Activated naive CD4-positive, alpha-beta T cell treated with anti-CD3 and anti-CD28 coated beads for 36 hours (primary cell): ENCODE measurements around the gene HOTAIR. TPM values are rescaled to one million over a fixed set of nuclear protein-coding genes. Genes with fewer than 3 reads are reported as not detected.

ENCODE experiments used
- CTCF ChIA-PET: fragments of 350-600 bp; sonication (Branson Sonifier 250); formaldehyde crosslinking; loops from one replicate; lab custom pipeline; 2021; ENCODE audit warnings: antibody characterized with exemption; lab: Charles Lee
- DNase-seq: peaks from one replicate; pipeline ENCODE4 v3.0.0-alpha.2; 2020
- H3K27ac Mint-ChIP-seq: one replicate; pipeline ENCODE4 v1.8.0; 2021; ENCODE audit warnings: mild to moderate bottlenecking, mixed read lengths
- H3K27me3 Mint-ChIP-seq: one replicate; pipeline ENCODE4 v1.8.0; 2021; ENCODE audit warnings: low read depth, mixed read lengths
- H3K36me3 Mint-ChIP-seq: one replicate; pipeline ENCODE4 v1.8.0; 2021; ENCODE audit warnings: low read depth, mixed read lengths
- H3K4me1 Mint-ChIP-seq: one replicate; pipeline ENCODE4 v1.8.0; 2021; ENCODE audit warnings: low read depth, mixed read lengths
- H3K4me3 Mint-ChIP-seq: one replicate; pipeline ENCODE4 v1.8.0; 2021; ENCODE audit warnings: mild to moderate bottlenecking, moderate library complexity, mixed read lengths
- H3K9me3 Mint-ChIP-seq: one replicate; pipeline ENCODE4 v1.8.0; 2021; ENCODE audit warnings: mixed read lengths
- intact Hi-C: fragments of 100-400 bp; cut with micrococcal nuclease; formaldehyde crosslinking; loops from one replicate; pipeline ENCODE4 v1.15.1; 2023
- total RNA-seq, 2 experiments: library from RNA; stranded (reverse); gene quantifications; one replicate each; pipeline ENCODE4 v1.2.3, GENCODE V29; 2021

The HOTAIR gene
- total RNA-seq, 2 experiments from 2014 or later: not detected

DNA sequence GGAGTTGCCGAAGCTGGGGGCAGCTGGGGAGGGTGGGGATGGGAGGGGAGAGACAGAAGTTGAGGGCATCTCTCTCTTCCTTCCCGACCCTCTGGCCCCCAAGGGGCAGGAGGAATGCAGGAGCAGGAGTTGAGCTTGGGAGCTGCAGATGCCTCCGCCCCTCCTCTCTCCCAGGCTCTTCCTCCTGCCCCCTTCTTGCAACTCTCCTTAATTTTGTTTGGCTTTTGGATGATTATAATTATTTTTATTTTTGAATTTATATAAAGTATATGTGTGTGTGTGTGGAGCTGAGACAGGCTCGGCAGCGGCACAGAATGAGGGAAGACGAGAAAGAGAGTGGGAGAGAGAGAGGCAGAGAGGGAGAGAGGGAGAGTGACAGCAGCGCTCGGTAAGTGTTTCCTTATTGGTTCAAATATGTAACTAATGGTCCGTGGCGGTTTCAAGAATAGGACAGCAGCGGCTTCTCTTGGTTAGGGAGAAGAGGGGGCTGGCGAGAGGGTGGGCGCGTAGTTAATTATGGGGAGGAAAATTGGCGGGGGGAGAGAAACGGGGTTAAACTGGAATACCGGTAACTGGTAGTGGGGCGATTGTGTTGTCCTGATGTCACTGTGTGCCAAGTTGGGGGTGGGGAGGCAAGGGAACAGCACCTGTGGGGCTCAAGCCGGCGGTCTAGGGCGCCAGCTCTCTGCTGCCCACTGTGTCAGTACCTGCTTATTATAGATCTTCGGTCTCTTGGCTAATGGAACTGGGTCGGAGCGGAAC lies 42.5 kb upstream of the HOTAIR start:
- intact Hi-C loops: loop anchor here (1.0 to 5.0 kb wide), 2 partner anchors 8 to 350 kb away; no protein-coding TSS in a partner anchor
- CTCF ChIA-PET: interaction anchor here (0.6 to 2.4 kb wide), 13 partner anchors 8 to 198 kb away, joined by 3 to 12 read pairs (median 4); partner anchors contain the start of genes HOXC10, HOXC5 and HOXC8
- peaks cover 26% of the 10 kb centered on the region for H3K4me1 Mint-ChIP-seq
- no peaks in the 10 kb centered on the region for H3K36me3 Mint-ChIP-seq
- DNase-seq: peak; percentile 19
- H3K4me3 Mint-ChIP-seq: peak overlapping the region; percentile 76
- H3K27me3 Mint-ChIP-seq: peaks cover 77% of the 10 kb centered on the region
- H3K27ac Mint-ChIP-seq: no peak overlapping the region
- H3K9me3 Mint-ChIP-seq: no peaks in the 10 kb centered on the region

DNA sequence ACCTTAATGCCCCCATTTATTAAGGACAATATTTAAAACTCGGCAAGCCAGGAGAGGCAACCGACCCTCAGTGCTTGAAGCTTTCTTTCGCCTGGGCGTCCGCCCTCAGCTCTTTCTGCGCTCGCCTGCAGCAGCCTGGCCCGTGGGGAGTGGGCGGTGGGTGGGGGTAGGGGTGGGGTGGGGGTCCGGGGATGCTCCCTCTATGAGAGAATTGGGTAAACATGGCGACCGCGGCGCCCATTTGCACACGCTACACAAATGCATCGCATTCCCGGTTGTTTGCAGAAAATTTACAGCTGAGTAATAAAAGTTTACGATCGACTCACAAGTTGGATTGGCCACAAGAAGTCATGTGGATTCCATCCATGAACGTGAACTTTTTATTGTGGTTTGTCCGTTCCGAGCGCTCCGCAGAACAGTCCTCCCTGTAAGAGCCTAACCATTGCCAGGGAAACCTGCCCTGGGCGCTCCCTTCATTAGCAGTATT lies 41.8 kb upstream of the HOTAIR start:
- no peaks in the 10 kb centered on the region for H3K36me3 Mint-ChIP-seq
- CTCF ChIA-PET: interaction anchor here (0.6 to 2.4 kb wide), 6 partner anchors 11 to 199 kb away, joined by 3 to 12 read pairs (median 5); partner anchors contain the start of gene HOXC5
- H3K27ac Mint-ChIP-seq: no peak overlapping the region
- intact Hi-C loops: loop anchor here (5.0 kb wide), 1 partner anchor 351 kb away; no protein-coding TSS in a partner anchor
- H3K4me3 Mint-ChIP-seq: no peak overlapping the region
- no peak for DNase-seq
- peaks cover 24% of the 10 kb centered on the region for H3K4me1 Mint-ChIP-seq
- no peaks in the 10 kb centered on the region for H3K9me3 Mint-ChIP-seq
- H3K27me3 Mint-ChIP-seq: peaks cover 75% of the 10 kb centered on the region

DNA sequence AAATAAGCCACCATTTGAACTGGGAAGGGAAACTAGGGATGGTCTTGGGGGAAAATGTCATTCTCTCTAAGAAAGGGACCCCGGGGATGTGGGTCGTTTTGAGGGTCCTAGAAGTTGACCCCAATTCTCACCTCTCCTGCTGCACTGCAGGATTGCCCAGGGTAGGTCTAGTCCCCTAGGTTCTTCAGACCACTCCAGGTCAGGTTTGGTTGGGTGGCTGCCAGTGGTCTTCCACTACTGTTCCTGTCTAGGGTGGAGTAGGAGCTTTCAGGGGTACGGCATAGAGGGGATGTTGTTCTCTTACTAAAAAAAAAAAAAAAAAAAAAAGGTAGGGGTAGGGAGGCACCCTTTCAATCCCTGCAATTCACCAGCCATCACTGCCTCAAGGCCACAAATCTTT lies 41.3 kb upstream of the HOTAIR start:
- Mint-ChIP-seq H3K27ac (no peak overlapping the region), H3K4me1 (peaks cover 27% of the 10 kb centered on the region), H3K9me3 (no peaks in the 10 kb centered on the region), H3K4me3 (no peak overlapping the region), H3K27me3 (peaks cover 76% of the 10 kb centered on the region), H3K36me3 (no peaks in the 10 kb centered on the region)
- intact Hi-C loops: loop anchor here (5.0 kb wide), 1 partner anchor 351 kb away; no protein-coding TSS in a partner anchor
- CTCF ChIA-PET: interaction anchor here (0.6 to 2.4 kb wide), 6 partner anchors 11 to 199 kb away, joined by 3 to 12 read pairs (median 5); partner anchors contain the start of gene HOXC5
- no peak for DNase-seq

DNA sequence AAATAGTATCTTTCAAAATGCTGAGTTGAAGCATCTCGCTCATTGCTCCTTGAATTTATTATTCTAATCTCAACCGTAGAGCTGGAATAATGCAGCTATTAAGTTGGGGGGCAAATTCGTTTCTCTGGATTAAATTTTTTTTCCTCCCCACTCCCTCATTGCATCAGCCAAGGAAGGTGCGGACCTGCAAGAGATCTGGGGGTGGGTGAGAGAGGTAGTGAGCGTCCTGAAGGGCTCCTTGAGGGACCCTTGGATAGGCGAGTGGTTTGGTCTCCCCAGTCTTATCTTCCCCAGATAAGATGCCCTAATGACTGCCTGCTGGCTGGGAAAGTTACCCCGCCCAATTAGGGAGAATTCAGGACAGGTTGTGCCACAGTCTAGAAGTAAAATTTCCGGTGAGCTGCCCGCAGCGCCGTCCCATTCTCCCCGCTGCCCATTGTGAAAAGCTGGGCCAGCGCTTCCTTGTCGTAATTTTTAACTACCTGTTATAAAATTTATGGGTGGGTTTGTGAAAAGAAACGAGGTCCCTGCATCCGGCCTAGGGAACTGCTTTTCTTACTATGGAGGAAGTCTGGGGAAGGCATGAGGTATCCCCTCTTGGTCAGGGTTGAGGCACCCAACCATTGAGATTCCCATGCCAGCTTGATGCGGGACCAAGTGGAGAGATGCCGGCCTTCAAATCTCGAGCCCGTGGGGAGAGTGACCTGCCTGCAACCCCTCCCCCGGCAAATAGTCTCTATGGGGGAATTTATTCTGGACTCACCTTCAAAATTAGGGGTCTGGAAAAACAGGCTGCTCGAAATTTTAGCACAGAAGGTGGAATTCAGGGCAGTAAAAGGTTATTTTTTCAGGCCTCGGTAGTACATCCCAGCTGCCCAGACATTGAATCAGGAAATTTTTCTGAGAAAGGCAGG lies 40.5 kb upstream of the HOTAIR start:
- H3K27ac Mint-ChIP-seq: no peak overlapping the region
- intact Hi-C loops: loop anchor here (5.0 kb wide), 1 partner anchor 352 kb away; no protein-coding TSS in a partner anchor
- CTCF ChIA-PET: interaction anchor here (0.8 to 1.5 kb wide), 2 partner anchors 17 to 186 kb away, joined by 3 to 9 read pairs; partner anchors contain the start of gene HOXC5
- no peak overlapping the region for H3K4me3 Mint-ChIP-seq
- peaks cover 28% of the 10 kb centered on the region for H3K4me1 Mint-ChIP-seq
- DNase-seq: no peak
- no peaks in the 10 kb centered on the region for H3K9me3 Mint-ChIP-seq
- H3K27me3 Mint-ChIP-seq: peaks cover 75% of the 10 kb centered on the region
- no peaks in the 10 kb centered on the region for H3K36me3 Mint-ChIP-seq

DNA sequence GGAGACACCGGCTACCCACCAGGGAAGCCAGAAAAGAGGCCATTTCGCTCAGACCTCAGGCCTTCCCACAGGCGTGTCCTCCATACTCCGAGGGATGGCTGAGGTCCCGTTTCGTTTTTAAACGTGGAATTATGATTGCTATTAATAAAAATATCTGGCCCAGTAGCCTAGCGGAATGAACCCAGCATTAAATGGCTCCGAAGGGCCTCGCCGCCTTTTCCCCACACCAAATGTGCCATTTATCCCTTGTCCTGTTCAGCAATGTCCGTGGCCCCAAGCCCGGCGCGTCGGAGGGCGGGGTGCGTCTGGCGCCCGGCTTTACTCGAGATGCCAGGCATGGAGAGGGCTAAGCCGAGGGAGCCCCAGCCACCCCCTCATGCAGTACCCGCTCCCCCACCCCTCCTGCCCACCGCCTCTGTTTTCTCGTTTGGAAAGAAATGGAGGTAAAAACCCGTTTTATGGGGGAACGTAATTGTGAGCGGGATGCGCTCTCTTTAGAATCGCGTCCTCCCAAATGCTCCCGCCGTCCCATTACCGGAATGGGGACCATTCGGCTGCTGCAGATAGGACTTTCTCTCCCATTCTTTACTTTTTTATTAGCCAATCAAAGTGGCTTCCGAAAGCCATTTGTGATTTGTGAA lies 39.7 kb upstream of the HOTAIR start:
- Mint-ChIP-seq H3K9me3 (no peaks in the 10 kb centered on the region), H3K27me3 (peaks cover 75% of the 10 kb centered on the region), H3K4me3 (no peak overlapping the region), H3K4me1 (peaks cover 28% of the 10 kb centered on the region), H3K27ac (no peak overlapping the region), H3K36me3 (no peaks in the 10 kb centered on the region)
- no peak for DNase-seq
- intact Hi-C loops: loop anchor here (5.0 kb wide), 1 partner anchor 353 kb away; no protein-coding TSS in a partner anchor
- CTCF ChIA-PET: no interaction called here

DNA sequence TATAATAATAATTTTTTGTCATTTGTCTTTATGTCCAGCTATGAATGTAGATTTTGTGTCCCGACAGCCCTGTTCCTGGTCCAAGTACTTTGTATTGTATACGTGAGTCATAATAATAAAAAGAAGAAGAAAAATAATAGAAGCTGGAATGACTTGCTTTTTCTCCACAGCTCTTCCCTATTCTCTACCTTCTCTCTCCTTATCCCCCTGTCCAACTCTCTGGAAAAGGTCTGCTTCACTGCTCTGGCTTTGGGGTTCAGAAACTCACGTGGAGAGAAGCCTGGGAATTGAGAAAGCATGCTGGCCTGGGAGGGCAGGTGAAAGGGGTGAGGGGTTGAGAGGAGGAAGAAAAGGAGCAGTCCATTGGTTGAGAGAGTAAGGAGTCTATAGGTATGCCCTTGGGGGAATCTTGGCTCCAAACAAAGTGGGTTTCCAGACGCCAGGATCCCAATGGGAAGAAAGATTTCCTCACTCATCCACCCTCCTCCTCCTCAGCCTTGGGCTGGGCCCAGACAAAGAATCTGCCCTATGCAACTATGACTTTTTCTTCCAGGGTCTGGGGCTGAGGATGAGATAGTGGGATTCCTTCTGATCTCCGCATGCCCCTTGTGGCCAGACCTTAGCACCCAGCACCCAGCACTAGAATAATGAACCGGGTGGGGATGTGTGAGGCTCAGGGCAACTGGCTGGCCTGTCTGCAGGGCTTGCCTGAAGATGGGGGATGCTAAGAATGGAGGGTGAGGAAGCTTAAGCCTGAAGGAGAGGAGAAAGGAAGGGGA lies 38.1 kb upstream of the HOTAIR start:
- CTCF ChIA-PET: interaction anchor here (1.4 kb wide), 1 partner anchor 20 kb away, joined by 4 read pairs; the partner anchor contains the start of gene HOXC5
- DNase-seq: no peak
- Mint-ChIP-seq H3K4me3 (no peak overlapping the region), H3K27ac (no peak overlapping the region), H3K36me3 (no peaks in the 10 kb centered on the region), H3K4me1 (peaks cover 25% of the 10 kb centered on the region), H3K27me3 (peaks cover 83% of the 10 kb centered on the region), H3K9me3 (no peaks in the 10 kb centered on the region)
- intact Hi-C loops: no loop called here

DNA sequence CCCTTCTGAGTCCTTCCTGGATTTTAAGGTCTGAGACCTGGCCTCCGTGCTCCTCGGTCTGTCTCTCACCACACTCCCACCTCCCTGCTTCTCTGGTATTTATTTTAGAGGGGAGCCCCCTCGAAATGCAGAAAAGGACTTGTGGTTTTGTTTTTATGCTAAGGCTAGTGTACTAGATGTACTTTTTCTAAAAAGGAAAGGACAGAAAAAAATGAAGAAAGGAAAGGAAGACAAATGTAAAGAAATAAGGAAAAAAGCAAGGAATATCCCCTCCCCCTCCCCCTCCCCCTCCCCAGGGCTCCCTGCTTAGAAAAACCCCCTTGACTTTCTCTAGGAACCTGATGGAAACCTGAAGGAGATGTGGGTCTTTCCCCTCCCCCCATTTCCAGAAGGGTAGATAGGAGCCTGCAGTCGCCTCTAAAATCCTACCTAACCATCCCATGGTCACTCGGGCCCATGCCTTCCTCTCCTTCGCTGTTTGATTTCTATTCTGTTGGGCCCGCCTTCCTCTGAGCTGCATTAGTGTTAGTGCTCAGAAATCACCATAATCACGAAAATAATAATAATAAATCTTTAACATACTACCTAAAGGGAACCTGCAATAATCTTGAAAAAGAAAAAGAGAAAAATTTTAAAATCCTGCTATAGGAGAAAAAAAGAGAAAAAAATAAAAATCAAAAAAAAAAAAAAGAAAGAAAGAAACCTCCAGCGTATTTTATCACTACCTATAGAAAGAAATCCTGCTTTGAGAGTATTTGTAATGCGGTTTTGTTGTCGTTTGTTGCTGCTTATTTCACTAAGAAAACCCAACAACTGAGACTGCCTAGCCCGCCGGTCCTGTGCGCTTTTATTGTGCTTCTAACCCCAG lies 37.1 kb upstream of the HOTAIR start:
- Mint-ChIP-seq H3K27me3 (peaks cover 83% of the 10 kb centered on the region), H3K9me3 (no peaks in the 10 kb centered on the region), H3K27ac (no peak overlapping the region), H3K36me3 (no peaks in the 10 kb centered on the region), H3K4me1 (peaks cover 21% of the 10 kb centered on the region), H3K4me3 (no peak overlapping the region)
- no peak for DNase-seq
- intact Hi-C loops: no loop called here
- CTCF ChIA-PET: interaction anchor here (1.4 kb wide), 1 partner anchor 21 kb away, joined by 4 read pairs; the partner anchor contains the start of gene HOXC5

DNA sequence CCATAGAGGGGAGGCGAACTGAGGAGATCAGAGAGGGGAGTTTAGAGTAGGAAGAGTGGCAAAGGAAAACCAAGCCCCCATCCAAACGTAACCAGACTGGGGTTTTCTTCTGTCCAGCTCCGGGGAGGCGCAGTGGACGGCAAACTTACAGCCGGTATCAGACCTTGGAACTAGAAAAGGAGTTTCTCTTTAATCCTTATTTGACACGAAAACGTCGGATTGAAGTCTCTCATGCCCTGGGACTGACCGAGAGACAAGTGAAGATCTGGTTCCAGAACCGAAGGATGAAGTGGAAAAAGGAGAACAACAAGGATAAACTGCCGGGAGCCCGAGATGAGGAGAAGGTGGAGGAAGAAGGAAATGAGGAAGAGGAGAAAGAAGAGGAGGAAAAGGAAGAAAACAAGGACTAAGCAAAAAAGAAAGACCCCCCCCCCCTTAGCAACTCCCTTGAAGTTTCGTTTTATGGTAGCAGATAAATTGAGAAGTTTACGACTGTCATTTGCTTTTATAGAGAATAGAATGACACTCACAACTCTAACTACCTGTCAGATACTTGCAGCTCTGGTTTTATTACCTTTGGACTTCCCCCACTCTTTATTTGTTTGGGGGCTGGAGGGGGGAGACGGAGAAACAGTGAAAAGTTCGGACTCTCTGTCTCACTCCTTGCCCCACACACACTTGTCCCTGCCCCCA lies 36.4 kb upstream of the HOTAIR start:
- intact Hi-C loops: no loop called here

DNA sequence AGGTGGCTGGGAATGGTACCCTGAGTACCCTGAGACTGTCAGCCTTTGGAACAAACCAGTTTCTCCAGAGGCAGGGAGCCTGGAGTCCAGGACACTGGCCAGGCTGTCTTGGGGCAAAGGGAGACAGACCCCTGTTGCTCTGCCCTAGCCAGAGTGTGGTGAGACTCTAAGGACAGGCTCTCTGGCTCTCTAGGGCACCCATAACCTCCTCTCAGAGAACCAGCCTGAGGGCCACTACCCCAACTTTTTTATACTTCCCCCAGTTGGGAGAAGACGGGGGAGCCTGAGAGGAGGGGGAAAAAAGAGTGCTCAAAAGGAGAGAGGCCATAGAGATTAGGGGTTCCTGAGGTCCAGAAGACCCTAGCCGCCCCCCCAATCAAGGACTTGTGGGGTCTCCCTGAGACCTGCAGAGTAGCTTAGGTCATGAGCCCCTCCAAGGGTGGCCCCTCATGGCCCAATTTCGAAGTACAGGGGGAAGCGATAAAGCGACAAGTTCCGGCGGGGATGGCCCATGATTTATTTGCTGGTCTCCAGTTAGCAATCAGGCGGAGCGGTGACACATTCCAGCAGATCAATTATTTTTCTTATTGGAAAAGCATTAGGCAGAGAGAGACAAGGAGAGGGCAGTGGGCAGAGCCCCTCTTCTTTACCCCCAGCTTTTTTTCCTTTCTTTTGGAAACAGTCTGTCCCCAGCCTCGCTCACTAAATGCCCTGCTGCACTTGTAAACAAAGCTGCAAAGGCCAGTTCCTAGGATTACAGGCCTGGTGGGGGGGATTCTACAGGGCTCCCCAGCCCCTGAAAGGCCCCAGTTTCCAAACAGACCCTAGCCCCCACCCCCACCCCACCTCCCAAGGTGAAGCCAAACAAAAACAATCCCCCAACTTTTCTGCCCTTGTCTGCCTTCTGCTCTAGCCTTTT lies 35.6 kb upstream of the HOTAIR start:
- CTCF ChIA-PET: interaction anchor here (1.0 to 6.5 kb wide), 4 partner anchors 22 to 196 kb away, joined by 3 to 72 read pairs (median 23); partner anchors contain the start of genes HOXC5 and SMUG1
- no peaks in the 10 kb centered on the region for H3K9me3 Mint-ChIP-seq
- DNase-seq: no peak
- no peaks in the 10 kb centered on the region for H3K36me3 Mint-ChIP-seq
- H3K27me3 Mint-ChIP-seq: peaks cover 87% of the 10 kb centered on the region
- peaks cover 32% of the 10 kb centered on the region for H3K4me1 Mint-ChIP-seq
- intact Hi-C loops: no loop called here
- H3K4me3 Mint-ChIP-seq: no peak overlapping the region
- H3K27ac Mint-ChIP-seq: no peak overlapping the region

More for the DNA sequence above, 36.4 kb upstream of the HOTAIR start:
- H3K4me1 Mint-ChIP-seq: peaks cover 27% of the 10 kb centered on the region
- no peaks in the 10 kb centered on the region for H3K36me3 Mint-ChIP-seq
- CTCF ChIA-PET: no interaction called here
- no peak overlapping the region for H3K4me3 Mint-ChIP-seq
- no peak overlapping the region for H3K27ac Mint-ChIP-seq
- H3K9me3 Mint-ChIP-seq: no peaks in the 10 kb centered on the region
- peaks cover 88% of the 10 kb centered on the region for H3K27me3 Mint-ChIP-seq
- no peak for DNase-seq
